HG02678 (cell line): Measurements from ENCODE around the gene SAP30BP.

Experiments
- ATAC-seq: cut with Tn5 transposase; IDR thresholded peaks from one replicate; pipeline ENCODE4 v1.9.1; 2021; ENCODE audit warnings: mild to moderate bottlenecking, moderate library complexity; ENCODE audit not compliant: unreplicated experiment

SAP30BP gene

DNA sequence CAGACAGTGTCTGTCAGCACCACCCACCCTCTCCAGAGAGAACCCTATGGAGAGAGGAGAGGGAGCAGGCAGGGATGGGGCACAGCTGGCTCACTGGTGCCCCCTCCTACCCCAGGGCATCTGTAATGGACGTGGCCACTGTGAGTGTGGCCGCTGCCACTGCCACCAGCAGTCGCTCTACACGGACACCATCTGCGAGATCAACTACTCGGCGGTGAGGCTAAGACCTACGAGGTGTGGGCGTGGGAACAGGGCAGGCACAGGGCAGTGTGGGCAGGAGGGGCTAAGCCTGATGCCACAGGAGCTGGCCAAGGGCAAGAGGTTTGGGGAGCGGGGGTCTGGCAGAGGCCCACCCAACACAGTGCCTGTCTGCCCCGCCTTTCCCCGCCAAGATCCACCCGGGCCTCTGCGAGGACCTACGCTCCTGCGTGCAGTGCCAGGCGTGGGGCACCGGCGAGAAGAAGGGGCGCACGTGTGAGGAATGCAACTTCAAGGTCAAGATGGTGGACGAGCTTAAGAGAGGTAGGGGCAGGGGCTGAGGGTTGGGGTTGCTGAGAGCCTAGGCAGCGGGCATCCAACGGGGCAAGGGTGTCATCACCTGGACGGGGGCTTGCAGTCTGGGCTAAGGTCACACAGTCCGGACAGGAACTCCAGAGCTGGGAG lies 69.2 kb downstream of the SAP30BP start:
- no peak for ATAC-seq

DNA sequence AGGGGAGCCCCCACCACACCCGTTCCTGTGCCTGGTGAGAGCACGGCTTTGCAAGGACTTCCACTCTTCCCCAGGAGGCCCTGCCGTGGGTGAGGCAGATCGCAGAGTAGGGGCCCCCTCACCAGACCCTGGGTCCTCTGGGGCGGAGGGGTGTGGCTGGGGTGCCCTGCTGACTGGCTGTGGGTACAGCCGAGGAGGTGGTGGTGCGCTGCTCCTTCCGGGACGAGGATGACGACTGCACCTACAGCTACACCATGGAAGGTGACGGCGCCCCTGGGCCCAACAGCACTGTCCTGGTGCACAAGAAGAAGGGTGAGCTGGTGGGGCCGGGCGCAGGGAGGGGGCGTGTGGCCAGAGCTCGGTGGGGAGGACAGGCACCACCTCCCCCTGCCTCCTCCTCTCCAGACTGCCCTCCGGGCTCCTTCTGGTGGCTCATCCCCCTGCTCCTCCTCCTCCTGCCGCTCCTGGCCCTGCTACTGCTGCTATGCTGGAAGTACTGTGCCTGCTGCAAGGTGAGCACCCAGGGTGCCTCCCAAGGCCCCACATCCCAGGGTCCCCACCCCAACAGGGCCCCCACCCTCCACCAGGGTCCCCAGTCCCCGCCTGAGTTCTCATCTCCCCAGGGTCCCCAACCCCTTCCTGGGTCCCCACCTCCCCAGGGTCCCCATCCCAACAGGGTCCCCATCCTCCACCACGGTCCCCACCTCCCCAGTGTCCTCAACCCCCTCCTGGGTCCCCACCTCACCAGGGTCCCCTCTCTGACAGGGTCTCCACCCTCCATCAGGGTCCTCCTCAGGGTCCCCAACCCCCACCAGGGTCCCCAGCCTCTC lies 70.2 kb downstream of the SAP30BP start:
- ATAC-seq = no peak

DNA sequence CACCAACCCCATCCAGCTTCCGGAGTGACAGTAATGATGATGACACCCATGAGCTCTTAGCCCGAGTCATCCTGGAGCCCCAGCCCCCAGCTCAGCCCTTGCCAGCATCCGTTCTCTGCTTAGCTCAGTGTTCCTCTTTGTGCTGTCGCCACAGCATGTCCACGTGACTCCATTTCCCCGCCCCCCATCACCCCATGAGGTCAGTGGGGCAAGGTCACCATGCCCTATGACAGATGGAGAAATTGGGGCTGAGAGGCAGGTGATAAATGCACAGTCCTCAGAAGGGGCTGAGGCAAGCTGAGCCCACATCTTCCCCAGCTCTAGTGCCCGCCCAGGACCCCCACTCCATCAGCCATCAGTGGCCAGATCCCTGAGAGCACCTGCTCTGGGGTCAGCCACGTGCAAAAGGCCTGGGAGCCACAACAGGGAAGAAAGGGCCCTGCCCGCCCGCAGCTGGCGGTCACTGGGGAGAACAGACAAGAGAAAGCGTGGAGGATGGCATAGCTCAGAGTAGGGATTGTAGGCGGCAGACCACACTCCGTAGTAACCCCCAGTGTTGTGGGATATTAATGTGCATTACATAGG lies 71.2 kb downstream of the SAP30BP start:
- ATAC-seq = no peak

DNA sequence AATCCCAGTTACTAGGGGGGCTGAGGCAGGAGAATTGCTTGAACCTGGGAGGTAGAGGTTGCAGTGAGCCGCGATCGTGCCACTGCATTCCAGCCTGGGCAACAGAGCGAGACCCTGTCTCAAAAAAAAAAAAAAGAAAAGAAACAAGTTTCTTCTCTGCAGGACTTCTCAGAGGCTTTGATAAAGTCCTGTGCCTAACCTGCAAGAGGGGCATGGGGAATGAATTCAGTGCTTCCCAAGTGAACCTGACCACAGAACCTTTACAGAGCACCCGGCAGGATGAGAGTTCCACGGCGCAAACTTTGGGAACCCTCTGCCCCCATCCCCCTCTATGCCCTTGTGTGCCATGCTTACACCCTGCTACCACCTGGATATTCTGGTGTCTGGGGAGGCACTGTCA lies 72.0 kb downstream of the SAP30BP start:
- ATAC-seq = no peak

DNA sequence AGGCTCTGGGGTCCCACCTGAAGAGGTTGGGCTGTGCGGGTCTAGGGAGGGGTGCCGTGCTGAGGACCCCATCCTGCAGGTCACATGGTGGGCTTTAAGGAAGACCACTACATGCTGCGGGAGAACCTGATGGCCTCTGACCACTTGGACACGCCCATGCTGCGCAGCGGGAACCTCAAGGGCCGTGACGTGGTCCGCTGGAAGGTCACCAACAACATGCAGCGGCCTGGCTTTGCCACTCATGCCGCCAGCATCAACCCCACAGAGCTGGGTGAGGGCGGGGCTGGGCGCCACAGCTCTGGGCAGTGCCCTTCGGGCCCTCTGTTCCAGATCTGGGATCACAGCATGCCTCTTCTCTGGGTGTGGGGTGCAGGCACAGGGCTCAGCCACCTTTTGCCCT lies 72.7 kb downstream of the SAP30BP start:
- no peak for ATAC-seq

DNA sequence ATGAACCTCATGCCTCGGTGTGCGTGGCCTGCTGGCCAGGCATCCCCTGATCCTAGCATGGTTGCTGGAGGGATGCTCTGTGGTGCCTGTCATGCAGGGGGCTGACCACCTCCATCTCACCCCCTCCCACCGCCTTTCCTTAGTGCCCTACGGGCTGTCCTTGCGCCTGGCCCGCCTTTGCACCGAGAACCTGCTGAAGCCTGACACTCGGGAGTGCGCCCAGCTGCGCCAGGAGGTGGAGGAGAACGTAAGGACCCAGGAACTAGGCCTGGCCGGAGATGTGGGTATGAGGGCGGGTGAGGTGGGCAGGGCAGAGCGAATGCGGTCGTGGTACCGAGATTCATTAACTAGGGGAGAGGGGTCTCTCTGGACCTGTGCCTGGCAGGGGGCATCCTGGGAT lies 73.1 kb downstream of the SAP30BP start:
- no peak for ATAC-seq

DNA sequence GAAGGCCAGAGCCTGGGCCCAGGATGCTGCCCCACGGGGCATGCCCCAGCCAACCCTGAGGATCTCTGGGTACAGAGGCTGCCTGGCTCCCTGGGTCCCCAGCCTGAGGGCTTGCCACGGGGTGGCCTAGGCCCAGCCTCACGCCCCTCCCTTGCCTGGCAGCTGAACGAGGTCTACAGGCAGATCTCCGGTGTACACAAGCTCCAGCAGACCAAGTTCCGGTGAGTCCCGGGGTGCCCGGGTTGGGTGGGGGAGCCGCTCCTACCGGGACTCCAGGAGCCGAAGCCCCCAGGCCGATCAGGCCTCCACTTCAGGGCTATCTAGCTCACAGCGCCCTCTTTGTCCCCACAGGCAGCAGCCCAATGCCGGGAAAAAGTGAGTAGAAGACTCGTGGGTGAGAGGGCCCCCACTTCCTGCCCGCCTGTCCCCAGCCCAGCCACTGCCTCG lies 73.5 kb downstream of the SAP30BP start:
- no peak for ATAC-seq

DNA sequence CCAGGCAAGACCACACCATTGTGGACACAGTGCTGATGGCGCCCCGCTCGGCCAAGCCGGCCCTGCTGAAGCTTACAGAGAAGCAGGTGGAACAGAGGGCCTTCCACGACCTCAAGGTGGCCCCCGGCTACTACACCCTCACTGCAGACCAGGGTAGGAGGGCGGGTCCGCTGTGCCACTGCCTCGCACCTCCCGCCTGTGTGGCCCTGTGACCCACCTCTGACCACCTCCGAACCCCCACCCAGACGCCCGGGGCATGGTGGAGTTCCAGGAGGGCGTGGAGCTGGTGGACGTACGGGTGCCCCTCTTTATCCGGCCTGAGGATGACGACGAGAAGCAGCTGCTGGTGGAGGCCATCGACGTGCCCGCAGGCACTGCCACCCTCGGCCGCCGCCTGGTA lies 75.2 kb downstream of the SAP30BP start:
- ATAC-seq = no peak

DNA sequence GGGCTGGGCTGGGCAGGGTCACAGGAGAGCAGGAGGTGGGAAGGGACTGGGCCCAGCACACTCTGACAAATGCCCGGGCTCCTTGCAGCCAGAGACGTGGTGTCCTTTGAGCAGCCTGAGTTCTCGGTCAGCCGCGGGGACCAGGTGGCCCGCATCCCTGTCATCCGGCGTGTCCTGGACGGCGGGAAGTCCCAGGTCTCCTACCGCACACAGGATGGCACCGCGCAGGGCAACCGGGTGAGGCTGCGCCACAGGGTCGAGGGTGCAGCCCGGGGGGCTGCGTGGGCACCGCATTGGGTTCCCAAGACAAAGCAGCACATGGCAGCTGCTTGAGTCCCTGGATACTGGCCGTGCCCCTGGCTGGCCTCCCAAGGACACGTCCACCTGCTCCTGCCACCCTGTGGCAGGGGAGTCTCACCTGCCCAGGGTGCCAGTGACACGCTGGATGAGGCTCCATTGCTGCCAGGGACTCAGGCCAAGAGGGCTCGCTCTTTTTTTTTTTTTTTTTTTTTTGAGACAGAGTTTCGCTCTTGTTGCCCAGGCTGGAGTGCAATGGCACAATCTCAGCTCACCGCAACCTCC lies 76.6 kb downstream of the SAP30BP start:
- no peak for ATAC-seq

DNA sequence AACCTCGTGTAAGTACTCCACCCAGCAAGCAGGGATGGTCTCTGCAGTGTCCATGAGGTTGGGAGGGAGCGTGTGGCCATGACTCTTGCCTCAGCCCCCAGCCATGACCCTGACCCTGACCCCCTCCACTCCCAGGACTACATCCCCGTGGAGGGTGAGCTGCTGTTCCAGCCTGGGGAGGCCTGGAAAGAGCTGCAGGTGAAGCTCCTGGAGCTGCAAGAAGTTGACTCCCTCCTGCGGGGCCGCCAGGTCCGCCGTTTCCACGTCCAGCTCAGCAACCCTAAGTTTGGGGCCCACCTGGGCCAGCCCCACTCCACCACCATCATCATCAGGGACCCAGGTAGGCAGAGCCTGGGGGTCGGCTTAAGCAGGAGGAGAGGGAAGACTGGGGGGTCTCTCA lies 81.6 kb downstream of the SAP30BP start:
- ATAC-seq = no peak

DNA sequence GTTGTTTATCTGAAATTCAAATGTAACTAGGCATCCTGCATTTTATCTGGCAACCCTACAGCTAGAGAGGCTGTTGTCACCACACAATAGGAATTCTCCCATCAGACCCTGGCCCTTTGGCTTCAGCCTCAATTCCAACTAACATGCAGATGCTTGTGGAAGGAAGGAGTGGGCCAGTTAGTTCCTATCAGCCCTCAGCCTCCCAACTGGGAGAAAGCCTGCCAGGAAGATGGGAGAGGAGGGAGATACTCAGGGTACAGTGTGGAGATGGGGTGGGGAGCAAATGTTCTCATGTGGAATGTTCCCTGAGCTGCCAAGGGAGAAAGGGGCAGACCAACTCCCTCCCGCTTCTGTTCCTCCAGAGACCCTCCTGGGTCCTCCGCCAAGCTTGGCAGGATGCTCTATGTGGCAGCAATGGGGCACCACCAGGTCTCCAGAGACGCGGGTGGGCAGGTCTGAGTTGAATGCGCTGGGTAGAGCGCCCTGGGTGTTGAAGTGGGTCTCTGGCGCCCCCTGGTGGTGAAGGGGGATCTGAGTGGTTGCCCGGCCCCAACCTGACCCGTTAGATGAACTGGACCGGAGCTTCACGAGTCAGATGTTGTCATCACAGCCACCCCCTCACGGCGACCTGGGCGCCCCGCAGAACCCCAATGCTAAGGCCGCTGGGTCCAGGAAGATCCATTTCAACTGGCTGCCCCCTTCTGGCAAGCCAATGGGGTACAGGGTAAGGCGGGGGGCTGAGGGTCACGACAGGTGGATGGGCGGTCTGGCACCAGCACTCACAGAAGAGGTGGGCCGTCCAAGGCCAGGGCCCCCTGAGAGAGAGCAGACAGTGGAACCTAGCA lies 82.6 kb downstream of the SAP30BP start:
- no peak for ATAC-seq

DNA sequence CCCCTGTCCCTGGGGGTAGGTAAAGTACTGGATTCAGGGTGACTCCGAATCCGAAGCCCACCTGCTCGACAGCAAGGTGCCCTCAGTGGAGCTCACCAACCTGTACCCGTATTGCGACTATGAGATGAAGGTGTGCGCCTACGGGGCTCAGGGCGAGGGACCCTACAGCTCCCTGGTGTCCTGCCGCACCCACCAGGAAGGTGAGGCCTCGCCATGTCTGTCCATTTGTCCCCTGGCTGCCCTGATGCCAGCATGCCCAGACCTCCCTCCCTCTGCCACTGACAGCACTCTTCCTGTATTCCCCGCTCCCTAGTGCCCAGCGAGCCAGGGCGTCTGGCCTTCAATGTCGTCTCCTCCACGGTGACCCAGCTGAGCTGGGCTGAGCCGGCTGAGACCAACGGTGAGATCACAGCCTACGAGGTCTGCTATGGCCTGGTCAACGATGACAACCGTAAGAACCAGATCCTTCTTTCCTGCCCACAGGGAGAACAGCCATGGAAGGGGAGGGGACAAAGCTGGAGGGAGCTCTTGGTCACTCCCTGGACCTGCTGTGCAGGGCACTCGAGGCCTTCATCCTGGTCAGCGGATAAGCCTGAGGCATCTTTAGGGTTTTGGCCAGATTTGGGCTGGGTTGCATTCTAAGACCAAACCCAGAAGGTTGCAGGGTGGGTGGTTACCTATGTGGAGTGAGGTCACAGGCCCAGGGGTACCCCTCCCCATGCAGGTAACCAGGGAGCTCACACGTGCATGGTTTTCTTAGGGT lies 83.7 kb downstream of the SAP30BP start:
- ATAC-seq = no peak

DNA sequence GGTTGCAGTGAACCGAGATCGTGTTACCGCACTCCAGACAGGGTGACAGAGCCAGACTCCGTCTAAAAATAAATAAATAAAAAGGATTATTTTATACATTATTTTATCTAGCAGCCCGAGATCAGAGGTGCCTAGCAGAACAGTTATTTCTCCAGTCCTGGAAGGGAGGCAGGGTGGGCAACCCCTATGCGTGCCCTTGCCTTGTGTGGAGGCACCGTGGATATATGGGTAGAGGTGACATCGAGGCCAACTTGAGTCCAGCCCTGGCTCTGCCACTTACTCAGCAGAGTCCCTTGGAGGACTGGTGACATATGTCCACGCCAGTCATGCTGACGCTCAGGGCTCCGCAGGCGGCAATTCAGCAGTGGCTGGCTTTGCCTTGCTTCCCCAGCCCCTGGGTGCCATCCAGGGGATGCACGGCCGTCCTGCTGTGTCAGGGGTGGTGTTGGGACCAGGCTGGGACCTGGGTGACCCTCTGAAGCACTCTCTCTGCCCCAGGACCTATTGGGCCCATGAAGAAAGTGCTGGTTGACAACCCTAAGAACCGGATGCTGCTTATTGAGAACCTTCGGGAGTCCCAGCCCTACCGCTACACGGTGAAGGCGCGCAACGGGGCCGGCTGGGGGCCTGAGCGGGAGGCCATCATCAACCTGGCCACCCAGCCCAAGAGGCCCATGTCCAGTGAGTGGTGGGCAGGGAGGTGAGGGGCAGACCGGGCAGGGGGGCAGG lies 84.7 kb downstream of the SAP30BP start:
- ATAC-seq = no peak

DNA sequence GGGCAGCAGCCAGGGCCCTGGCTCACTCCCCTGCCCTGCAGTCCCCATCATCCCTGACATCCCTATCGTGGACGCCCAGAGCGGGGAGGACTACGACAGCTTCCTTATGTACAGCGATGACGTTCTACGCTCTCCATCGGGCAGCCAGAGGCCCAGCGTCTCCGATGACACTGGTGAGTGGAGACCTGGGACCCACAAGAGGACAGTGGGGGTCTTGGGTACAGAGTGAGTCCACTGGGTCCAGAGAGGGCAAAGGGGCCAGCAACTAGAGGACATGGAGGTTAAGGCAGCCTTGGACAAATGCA lies 85.2 kb downstream of the SAP30BP start:
- ATAC-seq = no peak

DNA sequence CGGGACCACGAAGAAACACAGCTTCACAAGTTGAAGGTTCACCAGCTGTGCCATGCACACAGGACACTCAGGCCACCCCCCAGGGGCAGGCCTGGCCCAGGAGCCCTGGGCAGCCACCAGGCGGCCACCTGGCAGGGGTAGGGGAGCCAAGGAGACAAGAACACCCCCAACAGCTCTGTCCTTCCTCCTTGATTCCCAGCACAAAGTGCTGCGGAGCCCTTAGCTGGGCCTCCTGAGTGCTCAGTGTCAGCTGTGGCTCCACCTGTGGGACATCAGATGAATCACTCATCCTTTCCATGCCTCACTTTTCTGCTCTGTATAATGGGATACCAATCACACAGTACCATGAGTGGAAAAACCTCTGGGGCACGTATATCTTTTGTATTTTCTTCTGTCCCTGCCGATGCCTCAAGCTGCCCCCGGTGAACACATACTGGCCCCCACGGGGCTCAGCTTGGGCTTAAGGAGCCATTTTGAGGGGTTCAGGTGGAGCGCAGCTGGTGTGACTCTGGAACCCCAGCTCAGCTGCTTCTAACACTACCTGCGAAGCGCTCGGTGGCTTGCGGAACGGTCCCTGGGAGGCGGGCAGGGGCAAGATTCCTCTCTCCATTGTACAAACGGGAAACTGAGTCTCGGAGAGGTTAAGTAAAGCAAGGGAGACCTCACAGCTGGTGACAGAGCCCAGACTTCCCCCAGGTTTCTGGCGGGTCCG lies 85.8 kb downstream of the SAP30BP start:
- ATAC-seq = no peak

DNA sequence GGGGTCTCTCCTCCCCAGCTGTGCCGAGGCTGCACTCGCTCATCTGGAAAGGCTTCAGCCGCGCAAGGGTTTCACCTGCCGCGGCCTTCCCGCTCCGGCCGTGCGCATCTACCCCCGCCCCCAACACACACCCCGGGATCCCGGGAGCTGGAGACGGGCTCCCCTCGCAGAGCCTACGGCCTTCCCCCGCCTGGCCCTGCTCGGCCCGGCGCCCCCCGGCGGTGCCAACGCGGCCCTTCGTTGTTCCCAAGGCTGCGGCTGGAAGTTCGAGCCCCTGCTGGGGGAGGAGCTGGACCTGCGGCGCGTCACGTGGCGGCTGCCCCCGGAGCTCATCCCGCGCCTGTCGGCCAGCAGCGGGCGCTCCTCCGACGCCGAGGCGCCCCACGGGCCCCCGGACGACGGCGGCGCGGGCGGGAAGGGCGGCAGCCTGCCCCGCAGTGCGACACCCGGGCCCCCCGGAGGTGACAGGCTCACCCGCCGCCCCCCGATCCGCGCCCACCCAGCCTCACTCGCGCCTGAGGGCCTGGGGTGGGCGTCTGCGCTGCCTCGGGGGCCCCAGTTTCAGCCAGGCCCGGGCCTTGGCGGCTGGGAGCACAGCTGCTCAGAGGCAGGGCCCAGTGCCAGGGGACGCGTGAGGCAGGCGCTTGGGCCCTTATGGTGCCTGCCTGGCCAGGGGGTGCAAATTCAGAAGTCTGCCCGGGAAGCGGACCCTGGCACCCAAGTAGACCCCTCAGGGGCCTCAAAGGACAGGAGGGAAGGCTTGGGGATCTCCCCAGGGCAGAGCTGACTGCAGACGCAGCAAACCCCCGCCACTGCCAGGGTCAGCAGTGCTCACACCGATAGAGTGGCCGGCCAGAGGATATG lies 86.6 kb downstream of the SAP30BP start:
- ATAC-seq = peak; percentile 59

DNA sequence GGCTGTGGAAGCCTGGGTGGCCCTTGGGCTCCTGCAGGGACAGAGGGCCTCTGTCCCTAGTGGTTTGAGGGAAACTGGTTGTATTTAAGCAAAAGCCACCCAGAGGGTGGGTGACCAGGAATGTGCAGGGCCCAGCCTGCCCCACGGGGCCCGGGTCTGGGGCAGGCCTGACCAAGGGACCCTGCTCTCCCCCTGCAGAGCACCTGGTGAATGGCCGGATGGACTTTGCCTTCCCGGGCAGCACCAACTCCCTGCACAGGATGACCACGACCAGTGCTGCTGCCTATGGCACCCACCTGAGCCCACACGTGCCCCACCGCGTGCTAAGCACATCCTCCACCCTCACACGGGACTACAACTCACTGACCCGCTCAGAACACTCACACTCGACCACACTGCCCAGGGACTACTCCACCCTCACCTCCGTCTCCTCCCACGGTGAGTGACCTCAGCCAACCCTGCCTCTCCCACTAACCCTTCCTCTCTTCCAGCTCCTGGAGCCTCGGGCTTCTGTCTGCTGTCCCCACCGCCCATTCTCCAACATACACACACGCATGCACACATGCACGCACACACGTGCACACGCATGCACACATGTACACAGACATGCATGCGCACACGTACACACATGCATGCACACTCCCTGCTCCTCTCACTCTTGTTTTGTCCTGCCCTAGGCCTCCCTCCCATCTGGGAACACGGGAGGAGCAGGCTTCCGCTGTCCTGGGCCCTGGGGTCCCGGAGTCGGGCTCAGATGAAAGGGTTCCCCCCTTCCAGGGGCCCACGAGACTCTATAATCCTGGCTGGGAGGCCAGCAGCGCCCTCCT lies 87.5 kb downstream of the SAP30BP start:
- no peak for ATAC-seq
